DOHH2 (cell line): ENCODE results near the gene AFF4.
"Not testable (repeated sequence)": the region's sequence is repeated elsewhere in the genome, so short reads cannot be mapped to it uniquely, and the experiment has no call there.

Source experiments
- EZH2phosphoT487 ChIP-seq: fragments of 200-600 bp; sonication (generic); IDR thresholded peaks from 2 replicates; pipeline ENCODE4 v1.6.1; 2017; ENCODE audit warnings: borderline replicate concordance, mild to moderate bottlenecking, antibody characterized with exemption, low read length, moderate library complexity, mixed read lengths
- TF ChIP-seq, protein P1 (sequence below): fragments of 200-600 bp; sonication (generic); IDR thresholded peaks from one replicate; pipeline ENCODE4 v1.5.1; 2014; ENCODE audit warnings: antibody characterized with exemption, mild to moderate bottlenecking, low read depth, low read length; ENCODE audit not compliant: poor library complexity, severe bottlenecking

- TF ChIP-seq, protein P1, sequence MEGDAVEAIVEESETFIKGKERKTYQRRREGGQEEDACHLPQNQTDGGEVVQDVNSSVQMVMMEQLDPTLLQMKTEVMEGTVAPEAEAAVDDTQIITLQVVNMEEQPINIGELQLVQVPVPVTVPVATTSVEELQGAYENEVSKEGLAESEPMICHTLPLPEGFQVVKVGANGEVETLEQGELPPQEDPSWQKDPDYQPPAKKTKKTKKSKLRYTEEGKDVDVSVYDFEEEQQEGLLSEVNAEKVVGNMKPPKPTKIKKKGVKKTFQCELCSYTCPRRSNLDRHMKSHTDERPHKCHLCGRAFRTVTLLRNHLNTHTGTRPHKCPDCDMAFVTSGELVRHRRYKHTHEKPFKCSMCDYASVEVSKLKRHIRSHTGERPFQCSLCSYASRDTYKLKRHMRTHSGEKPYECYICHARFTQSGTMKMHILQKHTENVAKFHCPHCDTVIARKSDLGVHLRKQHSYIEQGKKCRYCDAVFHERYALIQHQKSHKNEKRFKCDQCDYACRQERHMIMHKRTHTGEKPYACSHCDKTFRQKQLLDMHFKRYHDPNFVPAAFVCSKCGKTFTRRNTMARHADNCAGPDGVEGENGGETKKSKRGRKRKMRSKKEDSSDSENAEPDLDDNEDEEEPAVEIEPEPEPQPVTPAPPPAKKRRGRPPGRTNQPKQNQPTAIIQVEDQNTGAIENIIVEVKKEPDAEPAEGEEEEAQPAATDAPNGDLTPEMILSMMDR = not testable (repeated sequence)
- TF ChIP-seq EZH2phosphoT487 = not testable (repeated sequence)
Observed at GRCh38 chr5:132945315-132945714, 18.1 kb downstream of the AFF4 start.
